ENCODE results near the gene EPDR1. TPM values are rescaled to one million over a fixed set of nuclear protein-coding genes. Genes with fewer than 3 reads are reported as not detected.

The EPDR1 gene
- total RNA-seq, 4 donors from 2014 or later: 1.1 to 13.9 (median 4.8) TPM

- no peak for TF ChIP-seq POLR2A (IDR thresholded peaks at IDR 0.05)
- TF ChIP-seq, protein P1, sequence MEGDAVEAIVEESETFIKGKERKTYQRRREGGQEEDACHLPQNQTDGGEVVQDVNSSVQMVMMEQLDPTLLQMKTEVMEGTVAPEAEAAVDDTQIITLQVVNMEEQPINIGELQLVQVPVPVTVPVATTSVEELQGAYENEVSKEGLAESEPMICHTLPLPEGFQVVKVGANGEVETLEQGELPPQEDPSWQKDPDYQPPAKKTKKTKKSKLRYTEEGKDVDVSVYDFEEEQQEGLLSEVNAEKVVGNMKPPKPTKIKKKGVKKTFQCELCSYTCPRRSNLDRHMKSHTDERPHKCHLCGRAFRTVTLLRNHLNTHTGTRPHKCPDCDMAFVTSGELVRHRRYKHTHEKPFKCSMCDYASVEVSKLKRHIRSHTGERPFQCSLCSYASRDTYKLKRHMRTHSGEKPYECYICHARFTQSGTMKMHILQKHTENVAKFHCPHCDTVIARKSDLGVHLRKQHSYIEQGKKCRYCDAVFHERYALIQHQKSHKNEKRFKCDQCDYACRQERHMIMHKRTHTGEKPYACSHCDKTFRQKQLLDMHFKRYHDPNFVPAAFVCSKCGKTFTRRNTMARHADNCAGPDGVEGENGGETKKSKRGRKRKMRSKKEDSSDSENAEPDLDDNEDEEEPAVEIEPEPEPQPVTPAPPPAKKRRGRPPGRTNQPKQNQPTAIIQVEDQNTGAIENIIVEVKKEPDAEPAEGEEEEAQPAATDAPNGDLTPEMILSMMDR (IDR thresholded peaks at IDR 0.05): no peak
- no peak within 1 kb of the TSS for H3K4me3 ChIP-seq (ENCODE audit: low read depth, poor library complexity, severe bottlenecking)
- 3% methylated on average over 33 to 34 of the region's 46 CpGs for WGBS, 2 donors
- intact Hi-C loops (cut with DNase I; ENCODE audit: low total_unique reads): no loop called here
- DNase-seq (ENCODE audit: low spot score in 2 of 2): no peak
Observed at GRCh38 chr7:37916673-37917660, 3.5 kb upstream of the EPDR1 start, which contains the start of gene SFRP4. SFRP4 (minus strand) TSS chr7:37916817; CDS start chr7:37916537, 280 bp downstream.

DNA sequence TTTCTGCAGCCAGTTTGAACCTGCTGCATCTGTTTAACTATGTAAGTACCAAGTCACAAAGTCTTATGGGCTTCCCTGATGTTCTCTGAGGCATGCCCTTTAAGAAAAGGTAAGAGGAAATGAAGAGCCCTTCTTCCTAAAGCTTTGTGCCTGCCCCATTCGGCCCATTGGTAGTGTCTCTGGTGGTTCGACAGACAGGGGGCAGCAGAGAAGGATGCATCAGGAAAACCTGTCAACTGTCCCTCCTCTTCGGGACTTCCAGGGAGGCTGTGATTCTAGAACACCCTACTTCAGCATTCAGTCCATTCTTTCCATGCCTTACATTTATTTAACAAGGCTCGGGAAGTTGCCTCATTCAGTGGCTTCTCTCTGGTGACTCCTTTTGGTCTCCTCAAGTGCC, 1.9 kb upstream of the EPDR1 start:
- 55 to 81% methylated on average over 4 of the region's 4 CpGs for WGBS, 2 donors
- H3K4me3 ChIP-seq (ENCODE audit: low read depth, poor library complexity, severe bottlenecking): no peak overlapping the region
- DNase-seq (ENCODE audit: low spot score in 2 of 2): no peak
- intact Hi-C loops (cut with DNase I; ENCODE audit: low total_unique reads): no loop called here
- TF ChIP-seq POLR2A (IDR thresholded peaks at IDR 0.05): no peak
- TF ChIP-seq, protein P1 (IDR thresholded peaks at IDR 0.05): no peak

GRCh38 chr7:37920849-37921805, 687 bp downstream of the EPDR1 start:
- DNase-seq (ENCODE audit: low spot score in 2 of 2): no peak
- H3K4me3 ChIP-seq (ENCODE audit: low read depth, poor library complexity, severe bottlenecking): peak overlapping the region; percentile 37
- 2 to 4% methylated on average over 20 to 48 of the region's 63 CpGs for WGBS, 2 donors
- intact Hi-C loops (cut with DNase I; ENCODE audit: low total_unique reads): no loop called here
- no peak for TF ChIP-seq POLR2A (IDR thresholded peaks at IDR 0.05)
- TF ChIP-seq, protein P1 (IDR thresholded peaks at IDR 0.05): no peak

- TF ChIP-seq, protein P1 (IDR thresholded peaks at IDR 0.05): no peak
- no peak for TF ChIP-seq POLR2A (IDR thresholded peaks at IDR 0.05)
- intact Hi-C loops (cut with DNase I; ENCODE audit: low total_unique reads): no loop called here
- no peak overlapping the region for H3K4me3 ChIP-seq (ENCODE audit: low read depth, poor library complexity, severe bottlenecking)
- WGBS, 2 donors: 59 to 62% methylated on average over 4 of the region's 4 CpGs
- DNase-seq (ENCODE audit: low spot score in 2 of 2): no peak
Observed at GRCh38 chr7:37921876-37922275, 1.4 kb downstream of the EPDR1 start.

- TF ChIP-seq POLR2A (IDR thresholded peaks at IDR 0.05): no peak
- TF ChIP-seq, protein P1 (IDR thresholded peaks at IDR 0.05): no peak
- WGBS, 2 donors: 57 to 87% methylated on average over 1 of the region's 1 CpG
- intact Hi-C loops (cut with DNase I; ENCODE audit: low total_unique reads): no loop called here
- no peak overlapping the region for H3K4me3 ChIP-seq (ENCODE audit: low read depth, poor library complexity, severe bottlenecking)
- no peak for DNase-seq (ENCODE audit: low spot score in 2 of 2)
Observed at GRCh38 chr7:37923996-37924395, 3.6 kb downstream of the EPDR1 start.
